ENCODE results near the gene REG1B.

DNA sequence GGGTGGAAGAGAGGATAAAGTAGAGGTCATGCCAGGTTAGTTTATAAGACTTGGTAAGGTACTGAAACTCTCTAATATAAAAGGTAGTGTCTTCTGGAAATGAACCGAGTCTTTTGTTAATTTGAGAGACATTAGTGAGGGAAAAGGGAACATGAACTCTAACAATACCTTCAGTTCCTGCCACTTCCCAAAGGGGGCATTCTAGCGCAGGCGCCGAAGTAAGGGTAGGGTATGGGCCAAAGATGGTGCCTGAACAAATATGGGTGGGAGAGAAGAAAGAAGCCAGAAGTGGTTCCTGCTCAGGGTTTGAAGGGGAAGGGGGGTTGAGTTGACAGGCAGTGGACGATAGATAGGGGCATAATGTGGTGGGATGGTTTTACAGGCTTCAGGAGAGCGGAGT lies 10.1 kb upstream of the REG1B start:
- no peak for TF ChIP-seq CTCF (IDR thresholded peaks at IDR 0.05)
- TF ChIP-seq EZH2 (IDR thresholded peaks at IDR 0.05; ENCODE audit: borderline replicate concordance, insufficient read depth, low read depth, low read length, poor library complexity, severe bottlenecking) = no peak

Measured in B cell (primary cell).